ENCODE data around the gene ILRUN.
"Not testable (repeated sequence)": the region's sequence is repeated elsewhere in the genome, so short reads cannot be mapped to it uniquely, and the experiment has no call there.

DNA sequence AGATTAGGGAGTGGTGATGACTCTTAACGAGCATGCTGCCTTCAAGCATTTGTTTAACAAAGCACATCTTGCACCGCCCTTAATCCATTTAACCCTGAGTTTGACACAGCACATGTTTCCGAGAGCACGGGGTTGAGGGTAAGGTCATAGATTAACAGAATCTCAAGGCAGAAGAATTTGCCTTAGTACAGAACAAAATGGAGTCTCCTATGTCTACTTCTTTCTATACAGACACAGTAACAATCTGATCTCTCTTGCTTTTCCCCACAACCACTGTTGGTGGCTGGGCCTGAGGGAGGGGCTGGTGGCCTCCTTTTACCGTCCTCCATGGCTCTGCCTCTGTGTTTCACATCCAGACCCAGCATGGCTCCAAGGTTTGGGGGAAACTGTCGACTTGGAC is 23.6 kb upstream of the ILRUN start:
- TF ChIP-seq, protein P1, sequence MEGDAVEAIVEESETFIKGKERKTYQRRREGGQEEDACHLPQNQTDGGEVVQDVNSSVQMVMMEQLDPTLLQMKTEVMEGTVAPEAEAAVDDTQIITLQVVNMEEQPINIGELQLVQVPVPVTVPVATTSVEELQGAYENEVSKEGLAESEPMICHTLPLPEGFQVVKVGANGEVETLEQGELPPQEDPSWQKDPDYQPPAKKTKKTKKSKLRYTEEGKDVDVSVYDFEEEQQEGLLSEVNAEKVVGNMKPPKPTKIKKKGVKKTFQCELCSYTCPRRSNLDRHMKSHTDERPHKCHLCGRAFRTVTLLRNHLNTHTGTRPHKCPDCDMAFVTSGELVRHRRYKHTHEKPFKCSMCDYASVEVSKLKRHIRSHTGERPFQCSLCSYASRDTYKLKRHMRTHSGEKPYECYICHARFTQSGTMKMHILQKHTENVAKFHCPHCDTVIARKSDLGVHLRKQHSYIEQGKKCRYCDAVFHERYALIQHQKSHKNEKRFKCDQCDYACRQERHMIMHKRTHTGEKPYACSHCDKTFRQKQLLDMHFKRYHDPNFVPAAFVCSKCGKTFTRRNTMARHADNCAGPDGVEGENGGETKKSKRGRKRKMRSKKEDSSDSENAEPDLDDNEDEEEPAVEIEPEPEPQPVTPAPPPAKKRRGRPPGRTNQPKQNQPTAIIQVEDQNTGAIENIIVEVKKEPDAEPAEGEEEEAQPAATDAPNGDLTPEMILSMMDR (conservative IDR thresholded peaks at IDR 0.05; ENCODE audit: low read depth in 2 of 2), result not testable (repeated sequence)
- not testable (repeated sequence) for TF ChIP-seq STAT1 (IDR thresholded peaks at IDR 0.05; ENCODE audit: unreplicated experiment); EZH2 (IDR thresholded peaks at IDR 0.05; ENCODE audit: low read depth, unreplicated experiment); REST (IDR thresholded peaks at IDR 0.05; ENCODE audit: unreplicated experiment); ZNF462 (CRISPR knock-in tag; IDR thresholded peaks at IDR 0.05); POLR2AphosphoS5 (IDR thresholded peaks at IDR 0.05; ENCODE audit: low read depth); EZH2phosphoT487 (IDR thresholded peaks at IDR 0.05; ENCODE audit: unreplicated experiment); CREB1 (CRISPR knock-in tag; IDR thresholded peaks at IDR 0.05; ENCODE audit: low read depth); ZNF114 (CRISPR knock-in tag; IDR thresholded peaks at IDR 0.05)

All from GM23338 (cell line).